ENCODE data around the gene NR2E1.

The NR2E1 gene

GRCh38 chr6:108130262-108130661 is 35.6 kb upstream of the NR2E1 start:
- no peak for TF ChIP-seq CTCF (IDR thresholded peaks at IDR 0.05; ENCODE audit: low read depth, low read length)

DNA sequence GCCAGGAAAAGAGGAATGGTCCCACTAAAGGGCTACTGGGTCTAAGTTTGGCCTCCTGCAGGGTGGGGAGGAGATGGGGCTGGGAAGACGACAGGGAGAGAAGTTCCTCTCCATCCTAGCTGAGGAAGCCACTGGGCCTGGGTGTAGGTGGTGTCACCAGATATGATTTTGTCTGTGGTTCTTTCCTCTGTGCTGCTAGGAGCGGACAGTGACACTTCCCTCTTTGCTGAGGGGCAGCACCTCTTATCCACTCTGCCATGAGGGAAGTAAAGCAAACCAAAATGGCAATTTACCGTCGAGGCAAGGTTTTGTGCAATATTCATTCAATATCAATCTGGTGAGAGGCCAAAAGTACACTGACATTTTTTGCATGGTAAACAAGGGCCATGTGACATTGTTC is 33.0 kb upstream of the NR2E1 start:
- no peak for TF ChIP-seq CTCF (IDR thresholded peaks at IDR 0.05; ENCODE audit: low read depth, low read length)
- DNase-seq (ENCODE audit: low read depth in 2 of 2), result no peak
- no peak overlapping the region for H3K4me3 ChIP-seq (replicated peaks in 1 of 2; ENCODE audit: low read depth in 2 of 2, low read length in 2 of 2)

More at GRCh38 chr6:108130262-108130661, 35.6 kb upstream of the NR2E1 start:
- DNase-seq (ENCODE audit: low read depth in 2 of 2), result no peak
- no peak overlapping the region for H3K4me3 ChIP-seq (replicated peaks in 1 of 2; ENCODE audit: low read depth in 2 of 2, low read length in 2 of 2)

- TF ChIP-seq CTCF (IDR thresholded peaks at IDR 0.05; ENCODE audit: low read depth, low read length), result no peak
- DNase-seq (ENCODE audit: low read depth in 2 of 2), result peak; percentile 73 to 81
- peak overlapping the region; percentile 6 to 39 for H3K4me3 ChIP-seq (replicated peaks in 1 of 2; ENCODE audit: low read depth in 2 of 2, low read length in 2 of 2)
Measured at GRCh38 chr6:108133594-108134179, 32.1 kb upstream of the NR2E1 start.

DNA sequence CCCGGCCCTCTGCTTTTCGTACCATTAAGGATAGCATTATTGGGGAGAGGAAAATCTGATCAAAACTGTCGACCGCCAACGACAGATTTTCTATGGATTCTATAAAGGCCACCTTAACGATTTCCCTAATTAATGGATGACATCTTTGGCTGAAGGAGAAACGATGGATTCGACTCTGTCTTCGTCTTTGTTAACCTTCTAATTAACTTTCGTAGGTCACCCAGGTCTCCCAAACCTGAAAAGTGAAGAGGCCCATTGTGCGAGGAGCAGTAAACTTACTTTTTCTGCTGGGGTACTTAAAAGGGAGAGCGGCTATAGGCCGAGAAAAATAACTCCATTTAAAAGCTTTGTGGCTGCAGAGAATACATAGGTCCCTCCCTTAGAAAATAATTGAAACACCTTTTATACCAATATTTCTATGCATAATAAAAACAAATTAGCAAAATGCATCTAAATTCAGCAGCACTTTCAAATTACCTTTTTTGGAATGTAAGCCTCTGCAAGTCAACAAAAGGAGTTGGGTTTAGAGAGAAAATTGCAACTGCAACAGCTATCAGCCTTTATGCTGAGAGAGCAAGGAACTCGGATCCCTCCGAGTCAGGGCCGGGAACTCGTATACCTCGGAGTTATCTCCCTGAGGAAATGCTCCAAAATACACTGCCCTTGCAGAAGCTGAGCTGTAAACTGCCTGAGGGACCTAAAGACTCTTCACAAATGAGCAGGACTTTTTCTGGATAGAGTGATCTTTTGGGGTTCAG is 31.4 kb upstream of the NR2E1 start:
- no peak for TF ChIP-seq CTCF (IDR thresholded peaks at IDR 0.05; ENCODE audit: low read depth, low read length)
- peak overlapping the region in 1 of 2 donors; percentile 39 for H3K4me3 ChIP-seq (replicated peaks in 1 of 2; ENCODE audit: low read depth in 2 of 2, low read length in 2 of 2)
- no peak for DNase-seq (ENCODE audit: low read depth in 2 of 2)

- no peak for DNase-seq (ENCODE audit: low read depth in 2 of 2)
- no peak for TF ChIP-seq CTCF (IDR thresholded peaks at IDR 0.05; ENCODE audit: low read depth, low read length)
- no peak overlapping the region for H3K4me3 ChIP-seq (replicated peaks in 1 of 2; ENCODE audit: low read depth in 2 of 2, low read length in 2 of 2)
Measured at GRCh38 chr6:108142240-108142639, 23.6 kb upstream of the NR2E1 start.

GRCh38 chr6:108145639-108146038 is 20.2 kb upstream of the NR2E1 start:
- TF ChIP-seq CTCF (IDR thresholded peaks at IDR 0.05; ENCODE audit: low read depth, low read length), result no peak
- H3K4me3 ChIP-seq (replicated peaks in 1 of 2; ENCODE audit: low read depth in 2 of 2, low read length in 2 of 2), result no peak overlapping the region
- no peak for DNase-seq (ENCODE audit: low read depth in 2 of 2)
